Spinal cord (tissue), 10 donors: ENCODE results near the gene LONRF2. TPM values are rescaled to one million over a fixed set of nuclear protein-coding genes. Genes with fewer than 3 reads are reported as not detected.
"Not testable (repeated sequence)": the region's sequence is repeated elsewhere in the genome, so short reads cannot be mapped to it uniquely, and the experiment has no call there.

Experiments
- DNase-seq, 6 donors: peaks; one replicate each; pipeline versions ENCODE4 v3.0.0 to v3.0.0-alpha.2; 2013 to 2015; ENCODE audit warnings: low spot score in 6 of 6, low read depth in 4 of 6
- H3K27ac ChIP-seq: one replicate; pipeline ENCODE4 v1.5.1; 2013; ENCODE audit warnings: low read depth, low read length, control low read depth
- H3K27me3 ChIP-seq: one replicate; pipeline ENCODE4 v1.6.1; 2013; ENCODE audit warnings: low read length; ENCODE audit not compliant: control insufficient read depth, insufficient read depth
- H3K36me3 ChIP-seq: one replicate; pipeline ENCODE4 v1.6.1; 2013; ENCODE audit warnings: low read length; ENCODE audit not compliant: control insufficient read depth, insufficient read depth
- H3K4me1 ChIP-seq: one replicate; pipeline ENCODE4 v1.6.1; 2013; ENCODE audit warnings: low read length; ENCODE audit not compliant: control insufficient read depth, insufficient read depth
- H3K4me3 ChIP-seq: one replicate; pipeline ENCODE4 v1.5.1; 2013; ENCODE audit warnings: low read depth, low read length, control low read depth
- H3K9me3 ChIP-seq: one replicate; pipeline ENCODE4 v1.6.1; 2013; ENCODE audit warnings: low read length; ENCODE audit not compliant: control insufficient read depth, insufficient read depth
- WGBS: methylation state at CpG from one replicate; pipeline ENCODE4 v1.1.5; 2013; ENCODE audit warnings: missing lambda C conversion rate; ENCODE audit not compliant: insufficient coverage; 5-methylcytosine and 5-hydroxymethylcytosine counted together
- polyA plus RNA-seq, 2 donors: library from polyadenylated mRNA; unstranded; fragments of 120-200 nt; gene quantifications; one replicate each; pipeline ENCODE4 v1.2.1, GENCODE V29; 2013; ENCODE audit not compliant: insufficient read length in 2 of 2
- total RNA-seq, 2 donors: library from RNA; depleted of rRNA in 1 of 2; stranded (reverse); fragments of 120-200 nt in 1 of 2; fragments of >200 nt in 1 of 2; gene quantifications; one replicate each; pipeline versions ENCODE4 v1.2.3 to v1.2.4, GENCODE V29; 2013 to 2014
- donor health status: healthy.

Gene LONRF2
- total and polyA plus RNA-seq, 4 donors, result 17.0 to 60.1 (median 38.7) TPM

- no peak overlapping the region for H3K27ac ChIP-seq
- no peaks in the 10 kb centered on the region for H3K4me1 ChIP-seq
- H3K4me3 ChIP-seq, result no peak overlapping the region
- no peaks in the 10 kb centered on the region for H3K9me3 ChIP-seq
- DNase-seq, result no peak
- WGBS, result 93% methylated on average over 2 of the region's 4 CpGs
- no peaks in the 10 kb centered on the region for H3K27me3 ChIP-seq
- H3K36me3 ChIP-seq, result no peaks in the 10 kb centered on the region
Measured at GRCh38 chr2:100344433-100344832, 22.1 kb upstream of the LONRF2 start.

- H3K9me3 ChIP-seq, H3K4me1 ChIP-seq, H3K36me3 ChIP-seq, H3K4me3 ChIP-seq, H3K27me3 ChIP-seq, H3K27ac ChIP-seq, DNase-seq: not testable (repeated sequence)
- WGBS, result no CpG with 5 or more reads among the region's 2 CpGs
Measured at GRCh38 chr2:100342466-100342865, 20.2 kb upstream of the LONRF2 start.

- DNase-seq, result no peak
- no peak overlapping the region for H3K27ac ChIP-seq
- 85% methylated on average over 5 of the region's 5 CpGs for WGBS
Measured at GRCh38 chr2:100339823-100340222, 17.5 kb upstream of the LONRF2 start.

GRCh38 chr2:100334929-100335328 is 12.6 kb upstream of the LONRF2 start:
- Histone ChIP-seq H3K4me1 (no peaks in the 10 kb centered on the region), H3K27me3 (no peaks in the 10 kb centered on the region), H3K27ac (no peak overlapping the region), H3K4me3 (no peak overlapping the region), H3K36me3 (no peaks in the 10 kb centered on the region), H3K9me3 (no peaks in the 10 kb centered on the region)
- DNase-seq, result no peak
- WGBS, result no CpG with 5 or more reads among the region's 2 CpGs

More at GRCh38 chr2:100339823-100340222, 17.5 kb upstream of the LONRF2 start:
- H3K4me3 ChIP-seq, result no peak overlapping the region
- H3K4me1 ChIP-seq, result no peaks in the 10 kb centered on the region
- no peaks in the 10 kb centered on the region for H3K9me3 ChIP-seq
- no peaks in the 10 kb centered on the region for H3K36me3 ChIP-seq
- no peaks in the 10 kb centered on the region for H3K27me3 ChIP-seq

GRCh38 chr2:100327742-100328141 is 5.4 kb upstream of the LONRF2 start:
- no peak for DNase-seq

GRCh38 chr2:100321179-100321865 is 979 bp downstream of the LONRF2 start:
- H3K4me3 ChIP-seq, result peak overlapping the region; percentile 41
- peaks cover 2% of the 10 kb centered on the region for H3K9me3 ChIP-seq
- H3K36me3 ChIP-seq, result no peaks in the 10 kb centered on the region
- peaks cover 23% of the 10 kb centered on the region for H3K27me3 ChIP-seq
- H3K4me1 ChIP-seq, result peaks cover 13% of the 10 kb centered on the region
- DNase-seq, result peak in 4 of 6 donors; percentile 26 to 77 (median 57)
- WGBS, result under 1% methylated on average over 77 of the region's 77 CpGs
- peak overlapping the region; percentile 33 for H3K27ac ChIP-seq

More at GRCh38 chr2:100327742-100328141, 5.4 kb upstream of the LONRF2 start:
- Histone ChIP-seq H3K9me3 (no peaks in the 10 kb centered on the region), H3K4me1 (no peaks in the 10 kb centered on the region), H3K27me3 (peaks cover 14% of the 10 kb centered on the region), H3K36me3 (no peaks in the 10 kb centered on the region), H3K27ac (no peak overlapping the region), H3K4me3 (no peak overlapping the region)
- 96% methylated on average over 2 of the region's 4 CpGs for WGBS

- no peaks in the 10 kb centered on the region for H3K36me3 ChIP-seq
- peak in 4 of 6 donors; percentile 6 to 51 (median 32) for DNase-seq
- H3K4me1 ChIP-seq, result peaks cover 13% of the 10 kb centered on the region
- H3K4me3 ChIP-seq, result peak overlapping the region; percentile 41
- H3K27me3 ChIP-seq, result peaks cover 23% of the 10 kb centered on the region
- H3K9me3 ChIP-seq, result peaks cover 2% of the 10 kb centered on the region
- H3K27ac ChIP-seq, result peak overlapping the region; percentile 33
- WGBS, result 21% methylated on average over 13 of the region's 19 CpGs
Measured at GRCh38 chr2:100320547-100321178, 1.6 kb downstream of the LONRF2 start.

- Histone ChIP-seq H3K9me3 (peaks cover 2% of the 10 kb centered on the region), H3K4me3 (no peak overlapping the region), H3K27ac (no peak overlapping the region), H3K36me3 (no peaks in the 10 kb centered on the region), H3K4me1 (peaks cover 13% of the 10 kb centered on the region), H3K27me3 (peaks cover 8% of the 10 kb centered on the region)
- DNase-seq, result no peak
- WGBS, result no CpG with 5 or more reads among the region's 1 CpG
Measured at GRCh38 chr2:100317634-100318033, 4.7 kb downstream of the LONRF2 start.

GRCh38 chr2:100309973-100310719 is 12.2 kb downstream of the LONRF2 start:
- H3K9me3 ChIP-seq, result no peaks in the 10 kb centered on the region
- no peak overlapping the region for H3K4me3 ChIP-seq
- WGBS, result 74% methylated on average over 2 of the region's 4 CpGs
- H3K27ac ChIP-seq, result no peak overlapping the region
- H3K4me1 ChIP-seq, result no peaks in the 10 kb centered on the region
- H3K36me3 ChIP-seq, result peaks cover 6% of the 10 kb centered on the region
- peak in 1 of 6 donors; percentile 18 for DNase-seq
- no peaks in the 10 kb centered on the region for H3K27me3 ChIP-seq
